ENCODE measurements around the gene TMEM106B.

DNA sequence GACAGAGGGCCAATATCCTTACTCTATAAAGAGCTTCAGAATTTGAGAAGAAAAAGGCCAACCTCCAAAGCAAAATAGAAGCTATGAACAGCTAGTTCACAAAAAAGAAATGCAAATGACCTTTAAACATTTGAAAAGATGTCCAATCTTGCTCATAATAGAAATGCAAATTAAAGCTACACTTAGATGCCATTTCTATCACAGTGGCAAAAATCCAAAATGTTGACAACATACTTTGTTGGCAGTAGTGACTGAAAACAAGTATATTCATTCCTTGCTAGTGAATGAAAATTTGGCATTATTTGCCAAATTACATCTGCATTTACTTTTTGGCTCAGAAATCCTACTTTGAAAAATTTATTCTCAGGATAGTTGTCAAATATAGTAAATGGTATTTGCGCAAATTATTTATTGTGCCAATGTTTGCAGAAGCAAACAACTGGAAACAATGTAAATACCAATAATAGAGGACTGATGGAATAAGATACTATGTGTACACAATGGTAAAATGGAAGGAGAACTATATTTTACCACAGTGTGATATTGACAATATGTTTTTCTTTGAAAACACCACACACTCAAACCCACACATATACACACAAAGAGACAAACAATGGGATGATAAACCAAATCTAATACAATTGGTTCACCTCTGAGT lies 9.4 kb downstream of the TMEM106B start:
- TF ChIP-seq, protein P1, sequence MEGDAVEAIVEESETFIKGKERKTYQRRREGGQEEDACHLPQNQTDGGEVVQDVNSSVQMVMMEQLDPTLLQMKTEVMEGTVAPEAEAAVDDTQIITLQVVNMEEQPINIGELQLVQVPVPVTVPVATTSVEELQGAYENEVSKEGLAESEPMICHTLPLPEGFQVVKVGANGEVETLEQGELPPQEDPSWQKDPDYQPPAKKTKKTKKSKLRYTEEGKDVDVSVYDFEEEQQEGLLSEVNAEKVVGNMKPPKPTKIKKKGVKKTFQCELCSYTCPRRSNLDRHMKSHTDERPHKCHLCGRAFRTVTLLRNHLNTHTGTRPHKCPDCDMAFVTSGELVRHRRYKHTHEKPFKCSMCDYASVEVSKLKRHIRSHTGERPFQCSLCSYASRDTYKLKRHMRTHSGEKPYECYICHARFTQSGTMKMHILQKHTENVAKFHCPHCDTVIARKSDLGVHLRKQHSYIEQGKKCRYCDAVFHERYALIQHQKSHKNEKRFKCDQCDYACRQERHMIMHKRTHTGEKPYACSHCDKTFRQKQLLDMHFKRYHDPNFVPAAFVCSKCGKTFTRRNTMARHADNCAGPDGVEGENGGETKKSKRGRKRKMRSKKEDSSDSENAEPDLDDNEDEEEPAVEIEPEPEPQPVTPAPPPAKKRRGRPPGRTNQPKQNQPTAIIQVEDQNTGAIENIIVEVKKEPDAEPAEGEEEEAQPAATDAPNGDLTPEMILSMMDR (IDR thresholded peaks at IDR 0.05 in 4 of 5, conservative IDR thresholded peaks at IDR 0.05 in 1 of 5): no peak
- TF ChIP-seq POLR2A (IDR thresholded peaks at IDR 0.05): no peak

Data from gastrocnemius medialis (tissue), 4 donors.